Right lobe of liver (tissue), 6 donors: ENCODE data around the gene HOXA13. TPM values are rescaled to one million over a fixed set of nuclear protein-coding genes. Genes with fewer than 3 reads are reported as not detected.
A peak's percentile ranks its signal among the peaks of the same experiment; 100 is the strongest.

Source experiments
- ATAC-seq, 4 donors: fragments of 200-7000 bp; cut with Tn5 transposase; one replicate each; pipeline ENCODE4 v1.9.1; 2020; ENCODE audit warnings: mild to moderate bottlenecking in 4 of 4, moderate library complexity in 4 of 4
- DNase-seq, 3 donors: peaks; one replicate each; pipeline ENCODE4 v3.0.0-alpha.2; 2020
- H3K27ac ChIP-seq, 3 donors: fragments of 200-600 bp; one replicate each; pipeline ENCODE4 v1.8.0; 2022
- H3K27me3 ChIP-seq, 2 donors: fragments of 200-600 bp; one replicate each; pipeline ENCODE4 v1.8.0; 2022
- H3K36me3 ChIP-seq, 4 donors: fragments of 200-600 bp; sonication (generic) in 1 of 4; one replicate each; pipeline versions ENCODE4 v1.5.1 to v1.8.0; 2017 to 2022; ENCODE audit warnings: control low read depth in 1 of 4
- H3K4me1 ChIP-seq, 4 donors: fragments of 200-600 bp; sonication (generic) in 1 of 4; one replicate each; pipeline versions ENCODE4 v1.5.1 to v1.8.0; 2017 to 2022; ENCODE audit warnings: control low read depth in 1 of 4
- H3K4me3 ChIP-seq, 3 donors: fragments of 200-600 bp; one replicate each; pipeline ENCODE4 v1.8.0; 2022
- H3K9me3 ChIP-seq, 4 donors: fragments of 200-600 bp; sonication (generic) in 1 of 4; one replicate each; pipeline versions ENCODE4 v1.5.1 to v1.8.0; 2017 to 2022; ENCODE audit warnings: control low read depth in 1 of 4
- CTCF ChIP-seq, 4 donors: fragments of 200-600 bp in 3 of 4; fragments of 450-650 bp in 1 of 4; IDR thresholded peaks; one replicate each; pipeline versions ENCODE4 v1.5.1 to v1.8.0; 2016 to 2022; ENCODE audit warnings: antibody characterized with exemption in 4 of 4, mild to moderate bottlenecking in 2 of 4
- POLR2A ChIP-seq: fragments of 450-650 bp; IDR thresholded peaks from one replicate; pipeline ENCODE4 v1.6.1; 2017; ENCODE audit warnings: antibody characterized with exemption, mild to moderate bottlenecking
- WGBS: methylation state at CpG from one replicate; pipeline ENCODE4 v1.1.6; 2018; ENCODE audit warnings: low coverage, low lambda C conversion rate; ENCODE audit not compliant: insufficient coverage; ENCODE audit errors: missing lambda C conversion rate; 5-methylcytosine and 5-hydroxymethylcytosine counted together
- intact Hi-C, 2 donors: fragments of 100-400 bp; cut with DNase I; formaldehyde crosslinking; loops; one replicate each; pipeline versions ENCODE4 v1.11.2 to v1.14.1; 2022
- total RNA-seq, 6 experiments: library from RNA; depleted of rRNA in 2 of 6; stranded (reverse); fragments of >200 nt in 2 of 6; fragmentation: NEBNext Ultra II Directional in 3 of 6; extraction: Animal tissue kit (Norgen Biotek cat#: 25700) in 3 of 6; gene quantifications; one replicate each; pipeline versions ENCODE4 v1.1.0 to v1.2.4, GENCODE V29; 2016 to 2023
- donor health status: DM: no; HTN: yes; CAD: no.
- donor health status: DM: no; HTN: no; CAD: no.
- donor health status: DM: no; HTN: no; CAD: no.
- donor health status: DM: no; HTN: yes; CAD: no.
- donor health status: DM: no; HTN: yes; CAD: no.

Gene HOXA13
- total RNA-seq, 6 experiments from 2014 or later = not detected

- intact Hi-C loops = loop anchor here in 1 of 2 donors (10.0 kb wide), 1 partner anchor 70 kb away; the partner anchor contains the start of gene HOXA1
- ATAC-seq (no peak), DNase-seq (peak in 1 of 3 donors; percentile 55)
- H3K27me3 ChIP-seq = peaks cover 21 to 64% of the 10 kb centered on the region in 2 donors
- no peaks in the 10 kb centered on the region for H3K36me3 ChIP-seq
- no peak for TF ChIP-seq CTCF (IDR thresholded peaks at IDR 0.05)
- peak overlapping the region in 1 of 3 donors; percentile 17 for H3K4me3 ChIP-seq
- WGBS = 6% methylated on average over 10 of the region's 47 CpGs
- no peak overlapping the region for H3K27ac ChIP-seq
- H3K4me1 ChIP-seq = peaks cover 0 to 15% (median 3%) of the 10 kb centered on the region in 4 donors
- no peaks in the 10 kb centered on the region for H3K9me3 ChIP-seq
Observed at GRCh38 chr7:27164367-27165088, 35.4 kb downstream of the HOXA13 start.

DNA sequence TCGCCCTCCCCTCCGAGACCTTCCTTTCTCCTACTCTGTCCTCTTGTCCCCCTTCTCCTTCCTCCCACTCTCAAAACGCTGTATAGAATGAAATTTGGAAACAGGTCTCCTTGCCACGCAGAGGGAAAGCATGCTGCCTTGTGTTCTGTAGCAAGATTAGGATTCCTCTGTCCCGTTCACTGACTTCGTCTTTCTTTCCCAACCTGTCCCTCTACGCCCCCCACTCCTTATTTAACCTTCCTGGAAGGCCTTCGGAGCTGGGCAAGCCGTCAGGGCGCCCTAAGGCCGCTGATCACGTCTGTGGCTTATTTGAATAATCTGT lies 35.9 kb downstream of the HOXA13 start:
- Histone ChIP-seq H3K27ac (no peak overlapping the region), H3K9me3 (no peaks in the 10 kb centered on the region), H3K4me1 (peaks cover 0 to 15% (median 4%) of the 10 kb centered on the region in 4 donors), H3K36me3 (no peaks in the 10 kb centered on the region), H3K4me3 (no peak overlapping the region), H3K27me3 (peaks cover 18 to 64% of the 10 kb centered on the region in 2 donors)
- DNase-seq = no peak
- ATAC-seq = no peak
- intact Hi-C loops = loop anchor here in 1 of 2 donors (10.0 kb wide), 1 partner anchor 69 kb away; the partner anchor contains the start of gene HOXA1
- 17% methylated on average over 12 of the region's 12 CpGs for WGBS
- TF ChIP-seq CTCF (IDR thresholded peaks at IDR 0.05) (no peak), POLR2A (no peak)

GRCh38 chr7:27163288-27164044 lies 36.4 kb downstream of the HOXA13 start:
- Histone ChIP-seq H3K27me3 (peaks cover 20 to 62% of the 10 kb centered on the region in 2 donors), H3K36me3 (no peaks in the 10 kb centered on the region), H3K4me1 (peaks cover 0 to 15% (median 4%) of the 10 kb centered on the region in 4 donors), H3K4me3 (no peak overlapping the region), H3K9me3 (no peaks in the 10 kb centered on the region), H3K27ac (no peak overlapping the region)
- intact Hi-C loops = loop anchor here in 1 of 2 donors (10.0 kb wide), 1 partner anchor 69 kb away; the partner anchor contains the start of gene HOXA1
- DNase-seq (no peak), ATAC-seq (no peak)
- TF ChIP-seq POLR2A (no peak), CTCF (IDR thresholded peaks at IDR 0.05) (no peak)
- WGBS = 45% methylated on average over 22 of the region's 24 CpGs

- WGBS = 65% methylated on average over 7 of the region's 7 CpGs
- H3K27me3 ChIP-seq = peaks cover 28 to 54% of the 10 kb centered on the region in 2 donors
- TF ChIP-seq CTCF (IDR thresholded peaks at IDR 0.05) = no peak
Observed at GRCh38 chr7:27162561-27163287, 37.2 kb downstream of the HOXA13 start.

More at GRCh38 chr7:27162561-27163287, 37.2 kb downstream of the HOXA13 start:
- H3K4me3 ChIP-seq = no peak overlapping the region
- intact Hi-C loops = loop anchor here in 1 of 2 donors (10.0 kb wide), 1 partner anchor 68 kb away; the partner anchor contains the start of gene HOXA1
- H3K27ac ChIP-seq = no peak overlapping the region
- H3K9me3 ChIP-seq = no peaks in the 10 kb centered on the region
- DNase-seq = no peak
- peaks cover 0 to 15% (median 4%) of the 10 kb centered on the region in 4 donors for H3K4me1 ChIP-seq
- no peak for ATAC-seq
- H3K36me3 ChIP-seq = no peaks in the 10 kb centered on the region
